RWPE2 (cell line): ENCODE measurements around the gene SYNJ2.
A peak's percentile ranks its signal among the peaks of the same experiment; 100 is the strongest.

Experiments used
- ATAC-seq: fragments of 200-7000 bp; cut with Tn5 transposase; 3 replicates; pipeline ENCODE4 v1.9.1; 2021; ENCODE audit warnings: low read depth
- DNase-seq: peaks from one replicate; pipeline ENCODE4 v3.0.0-alpha.2; 2020; ENCODE audit warnings: low spot score
- H3K27ac ChIP-seq: fragments of 450-650 bp; 2 replicates; pipeline ENCODE4 v1.5.1; 2017; ENCODE audit warnings: mild to moderate bottlenecking; ENCODE audit not compliant: poor library complexity, severe bottlenecking
- H3K27me3 ChIP-seq: fragments of 250-450 bp; sonication (Bioruptor Pico); 2 replicates; pipeline ENCODE4 v1.5.1; 2021; ENCODE audit warnings: mild to moderate bottlenecking, moderate library complexity; ENCODE audit not compliant: insufficient read depth, poor library complexity, severe bottlenecking
- H3K36me3 ChIP-seq: fragments of 250-450 bp; sonication (Bioruptor Pico); 2 replicates; pipeline ENCODE4 v1.5.1; 2020; ENCODE audit warnings: low read depth, mild to moderate bottlenecking, moderate library complexity
- H3K4me1 ChIP-seq: fragments of 250-450 bp; sonication (Bioruptor Pico); 2 replicates; pipeline ENCODE4 v1.5.1; 2021; ENCODE audit warnings: mild to moderate bottlenecking, moderate library complexity; ENCODE audit not compliant: insufficient read depth, poor library complexity, severe bottlenecking
- H3K4me3 ChIP-seq: fragments of 250-450 bp; sonication (Bioruptor Pico); 2 replicates; pipeline ENCODE4 v1.5.1; 2021; ENCODE audit warnings: mild to moderate bottlenecking, moderate library complexity; ENCODE audit not compliant: severe bottlenecking
- H3K9me3 ChIP-seq: fragments of 250-450 bp; sonication (Bioruptor Pico); 2 replicates; pipeline ENCODE4 v1.5.1; 2021; ENCODE audit warnings: mild to moderate bottlenecking, moderate library complexity; ENCODE audit not compliant: severe bottlenecking
- TF ChIP-seq, protein P1 (sequence below): fragments of 450-650 bp; IDR thresholded peaks from one replicate; pipeline ENCODE4 v1.5.1; 2017; ENCODE audit warnings: mild to moderate bottlenecking, moderate library complexity; ENCODE audit not compliant: poor library complexity, severe bottlenecking

Gene SYNJ2

DNA sequence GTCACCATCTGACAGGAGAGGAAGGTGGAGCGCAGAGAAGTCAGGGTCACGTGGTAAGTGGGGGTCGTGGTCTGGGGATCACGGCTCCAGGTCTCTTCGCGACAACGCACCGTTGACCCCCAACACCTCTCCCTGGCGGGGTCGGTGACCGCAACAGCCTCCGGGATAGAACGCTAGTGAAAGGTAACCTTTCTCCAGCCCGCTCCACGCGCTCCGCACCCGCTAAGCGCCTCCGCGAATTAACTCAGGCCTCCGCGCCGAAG lies 600 bp upstream of the SYNJ2 start:
- no peak for DNase-seq
- Histone ChIP-seq H3K27ac (peak overlapping the region; percentile 35), H3K4me3 (peak overlapping the region; percentile 74), H3K4me1 (no peaks in the 10 kb centered on the region), H3K9me3 (no peaks in the 10 kb centered on the region), H3K36me3 (no peaks in the 10 kb centered on the region), H3K27me3 (no peaks in the 10 kb centered on the region)
- ATAC-seq: no peak
- TF ChIP-seq, protein P1, sequence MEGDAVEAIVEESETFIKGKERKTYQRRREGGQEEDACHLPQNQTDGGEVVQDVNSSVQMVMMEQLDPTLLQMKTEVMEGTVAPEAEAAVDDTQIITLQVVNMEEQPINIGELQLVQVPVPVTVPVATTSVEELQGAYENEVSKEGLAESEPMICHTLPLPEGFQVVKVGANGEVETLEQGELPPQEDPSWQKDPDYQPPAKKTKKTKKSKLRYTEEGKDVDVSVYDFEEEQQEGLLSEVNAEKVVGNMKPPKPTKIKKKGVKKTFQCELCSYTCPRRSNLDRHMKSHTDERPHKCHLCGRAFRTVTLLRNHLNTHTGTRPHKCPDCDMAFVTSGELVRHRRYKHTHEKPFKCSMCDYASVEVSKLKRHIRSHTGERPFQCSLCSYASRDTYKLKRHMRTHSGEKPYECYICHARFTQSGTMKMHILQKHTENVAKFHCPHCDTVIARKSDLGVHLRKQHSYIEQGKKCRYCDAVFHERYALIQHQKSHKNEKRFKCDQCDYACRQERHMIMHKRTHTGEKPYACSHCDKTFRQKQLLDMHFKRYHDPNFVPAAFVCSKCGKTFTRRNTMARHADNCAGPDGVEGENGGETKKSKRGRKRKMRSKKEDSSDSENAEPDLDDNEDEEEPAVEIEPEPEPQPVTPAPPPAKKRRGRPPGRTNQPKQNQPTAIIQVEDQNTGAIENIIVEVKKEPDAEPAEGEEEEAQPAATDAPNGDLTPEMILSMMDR: no peak

DNA sequence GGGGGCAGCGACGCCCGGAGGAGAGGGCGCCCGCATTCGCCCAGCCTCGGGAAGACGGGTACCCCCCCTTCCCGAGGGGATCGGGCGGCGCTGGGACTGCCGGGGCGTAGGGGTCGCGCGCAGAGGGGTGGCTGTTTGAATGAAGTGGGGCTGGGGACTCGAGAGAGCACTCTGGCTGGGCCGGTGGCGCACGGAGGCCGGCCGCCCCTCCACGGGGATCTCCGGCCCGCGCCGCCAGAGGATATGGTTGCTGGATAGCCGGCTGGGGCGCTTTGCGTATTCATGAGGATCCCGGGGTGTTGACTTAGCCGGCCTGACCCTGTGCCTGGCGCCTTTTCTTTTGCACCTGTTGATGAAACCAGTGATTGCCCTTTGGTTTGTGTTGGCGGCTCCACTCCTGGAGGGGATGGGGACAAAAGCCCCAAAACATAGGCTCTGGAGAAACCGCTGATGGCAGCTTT lies 469 bp downstream of the SYNJ2 start:
- Histone ChIP-seq H3K4me1 (no peaks in the 10 kb centered on the region), H3K27me3 (no peaks in the 10 kb centered on the region), H3K9me3 (no peaks in the 10 kb centered on the region), H3K27ac (peak overlapping the region; percentile 35), H3K36me3 (no peaks in the 10 kb centered on the region), H3K4me3 (peak overlapping the region; percentile 74)
- no peak for DNase-seq
- peak; percentile 51 for ATAC-seq
- TF ChIP-seq, protein P1: no peak

GRCh38 chr6:157982563-157983405 lies 1.1 kb downstream of the SYNJ2 start:
- TF ChIP-seq, protein P1: no peak
- Histone ChIP-seq H3K27ac (no peak overlapping the region), H3K4me1 (no peaks in the 10 kb centered on the region), H3K4me3 (peak overlapping the region; percentile 74), H3K9me3 (no peaks in the 10 kb centered on the region), H3K27me3 (no peaks in the 10 kb centered on the region), H3K36me3 (no peaks in the 10 kb centered on the region)
- no peak for DNase-seq
- no peak for ATAC-seq

- H3K36me3 ChIP-seq: no peaks in the 10 kb centered on the region
- no peak overlapping the region for H3K4me3 ChIP-seq
- DNase-seq: no peak
- no peak for ATAC-seq
- no peak overlapping the region for H3K27ac ChIP-seq
- H3K27me3 ChIP-seq: no peaks in the 10 kb centered on the region
- no peaks in the 10 kb centered on the region for H3K4me1 ChIP-seq
- TF ChIP-seq, protein P1: no peak
- no peaks in the 10 kb centered on the region for H3K9me3 ChIP-seq
Observed at GRCh38 chr6:157983406-157984119, 1.9 kb downstream of the SYNJ2 start.

GRCh38 chr6:157984128-157984527 lies 2.5 kb downstream of the SYNJ2 start:
- H3K27ac ChIP-seq: no peak overlapping the region
- no peaks in the 10 kb centered on the region for H3K27me3 ChIP-seq
- H3K9me3 ChIP-seq: no peaks in the 10 kb centered on the region
- H3K4me3 ChIP-seq: no peak overlapping the region
- H3K36me3 ChIP-seq: no peaks in the 10 kb centered on the region
- DNase-seq (no peak), ATAC-seq (no peak)
- peaks cover 2% of the 10 kb centered on the region for H3K4me1 ChIP-seq
- TF ChIP-seq, protein P1: no peak
